Stimulated activated CD8-positive, alpha-beta memory T cell treated with anti-CD3 and anti-CD28 coated beads, Interleukin-12 subunit alpha, Interleukin-12 subunit beta, amount 100 ng/mL, for 24 hours (primary cell): ENCODE results near the gene ZNF770.
"Not testable (repeated sequence)": the region's sequence is repeated elsewhere in the genome, so short reads cannot be mapped to it uniquely, and the experiment has no call there.

Experiments used
- DNase-seq: peaks from one replicate; pipeline ENCODE4 v3.0.0-alpha.2; 2020; ENCODE audit errors: extremely low read depth

The ZNF770 gene

GRCh38 chr15:34976743-34977142 is 11.3 kb downstream of the ZNF770 start:
- DNase-seq = no peak

GRCh38 chr15:34976073-34976472 is 12.0 kb downstream of the ZNF770 start:
- DNase-seq = no peak

- DNase-seq = no peak
These were observed 14.6 kb downstream of the ZNF770 start for GRCh38 chr15:34973512-34973911.

GRCh38 chr15:34970098-34970643 is 17.9 kb downstream of the ZNF770 start:
- not testable (repeated sequence) for DNase-seq

- DNase-seq = peak; percentile 77
These were observed 18.6 kb downstream of the ZNF770 start, which contains the start of gene AQR for GRCh38 chr15:34969340-34970097. Gene AQR (minus strand): TSS chr15:34969742. CDS start chr15:34969613, 129 bp downstream.

GRCh38 chr15:34964277-34964676 is 23.8 kb downstream of the ZNF770 start:
- no peak for DNase-seq

GRCh38 chr15:34953851-34954250 is 34.2 kb downstream of the ZNF770 start:
- no peak for DNase-seq

- no peak for DNase-seq
These were observed 35.6 kb downstream of the ZNF770 start for GRCh38 chr15:34952481-34952880.

- no peak for DNase-seq
These were observed 36.1 kb downstream of the ZNF770 start for GRCh38 chr15:34951993-34952392.

GRCh38 chr15:34944936-34945335 is 43.2 kb downstream of the ZNF770 start:
- no peak for DNase-seq

GRCh38 chr15:34943711-34944110 is 44.4 kb downstream of the ZNF770 start:
- no peak for DNase-seq

- DNase-seq = not testable (repeated sequence)
These were observed 44.8 kb downstream of the ZNF770 start for GRCh38 chr15:34943264-34943663.

GRCh38 chr15:34942363-34942762 is 45.7 kb downstream of the ZNF770 start:
- no peak for DNase-seq

GRCh38 chr15:34941831-34942230 is 46.3 kb downstream of the ZNF770 start:
- DNase-seq = no peak

- DNase-seq = no peak
These were observed 46.8 kb downstream of the ZNF770 start for GRCh38 chr15:34941185-34941698.

GRCh38 chr15:34933432-34933975 is 54.6 kb downstream of the ZNF770 start:
- DNase-seq = no peak

GRCh38 chr15:34928349-34928748 is 59.7 kb downstream of the ZNF770 start:
- not testable (repeated sequence) for DNase-seq
